ENCODE results near the gene CALML3.

Gene CALML3

GRCh38 chr10:5508161-5508604 is 16.6 kb upstream of the CALML3 start:
- DNase-seq = no peak

GRCh38 chr10:5508786-5509185 is 16.0 kb upstream of the CALML3 start:
- no peak for DNase-seq

- DNase-seq = no peak
These were observed 15.5 kb upstream of the CALML3 start for GRCh38 chr10:5509236-5509635.

- DNase-seq = no peak
These were observed 15.1 kb upstream of the CALML3 start for GRCh38 chr10:5509691-5510090.

- DNase-seq = no peak
These were observed 14.3 kb upstream of the CALML3 start for GRCh38 chr10:5510281-5511072.

- no peak for DNase-seq
These were observed 13.4 kb upstream of the CALML3 start for GRCh38 chr10:5511231-5511884.

- DNase-seq = no peak
These were observed 12.9 kb upstream of the CALML3 start for GRCh38 chr10:5511885-5512280.

GRCh38 chr10:5512331-5512730 is 12.4 kb upstream of the CALML3 start:
- DNase-seq = no peak

- DNase-seq = no peak
These were observed 11.7 kb upstream of the CALML3 start for GRCh38 chr10:5512881-5513612.

- no peak for DNase-seq
These were observed 10.4 kb upstream of the CALML3 start for GRCh38 chr10:5514226-5514850.

GRCh38 chr10:5515948-5516761 is 8.6 kb upstream of the CALML3 start:
- DNase-seq = no peak

GRCh38 chr10:5517546-5517945 is 7.2 kb upstream of the CALML3 start:
- DNase-seq = no peak

GRCh38 chr10:5518143-5518542 is 6.6 kb upstream of the CALML3 start:
- peak in 1 of 2 experiments; percentile 27 for DNase-seq

GRCh38 chr10:5519054-5519453 is 5.7 kb upstream of the CALML3 start:
- no peak for DNase-seq

- DNase-seq = no peak
These were observed 1.7 kb upstream of the CALML3 start for GRCh38 chr10:5522913-5523560.

GRCh38 chr10:5523796-5524574 is 776 bp upstream of the CALML3 start:
- DNase-seq = no peak

- DNase-seq = no peak
These were observed 990 bp downstream of the CALML3 start for GRCh38 chr10:5525561-5526341.

GRCh38 chr10:5526691-5527331 is 2.0 kb downstream of the CALML3 start:
- DNase-seq = no peak

GRCh38 chr10:5527332-5528200 is 2.8 kb downstream of the CALML3 start:
- DNase-seq = no peak
